ENCODE data around the gene CDC123.
"Not testable (repeated sequence)": the region's sequence is repeated elsewhere in the genome, so short reads cannot be mapped to it uniquely, and the experiment has no call there.

Gene CDC123

GRCh38 chr10:12195603-12196506 lies at the start of gene CDC123, which contains the start of gene NUDT5:
CDC123 (plus strand) TSS chr10:12196188; CDS start chr10:12196246, 58 bp downstream.
NUDT5 (minus strand) TSS chr10:12195891; CDS start chr10:12186291, 9,600 bp downstream.
- DNase-seq: peak; percentile 87
- Mint-ChIP-seq H3K4me1 (peaks cover 64% of the 10 kb centered on the region), H3K9me3 (no peaks in the 10 kb centered on the region), H3K36me3 (ENCODE audit: low read depth) (peaks cover 53% of the 10 kb centered on the region), H3K27me3 (no peaks in the 10 kb centered on the region), H3K4me3 (peak within 1 kb of the TSS; percentile 98), H3K27ac (peak within 1 kb of the TSS; percentile 98)
- peak; percentile 96 for ATAC-seq

- DNase-seq (no peak), ATAC-seq (no peak)
- H3K4me1 Mint-ChIP-seq: no peaks in the 10 kb centered on the region
- no peaks in the 10 kb centered on the region for H3K9me3 Mint-ChIP-seq
- no peak overlapping the region for H3K4me3 Mint-ChIP-seq
- no peak overlapping the region for H3K27ac Mint-ChIP-seq
- peaks cover 23% of the 10 kb centered on the region for H3K36me3 Mint-ChIP-seq (ENCODE audit: low read depth)
- no peaks in the 10 kb centered on the region for H3K27me3 Mint-ChIP-seq
Observed at GRCh38 chr10:12150163-12150562, 45.8 kb upstream of the CDC123 start.

GRCh38 chr10:12154516-12154915 lies 41.5 kb upstream of the CDC123 start:
- Mint-ChIP-seq H3K36me3 (ENCODE audit: low read depth) (peaks cover 26% of the 10 kb centered on the region), H3K4me3 (no peak overlapping the region), H3K4me1 (no peaks in the 10 kb centered on the region), H3K27me3 (no peaks in the 10 kb centered on the region), H3K27ac (no peak overlapping the region), H3K9me3 (no peaks in the 10 kb centered on the region)
- ATAC-seq: no peak
- DNase-seq: no peak

GRCh38 chr10:12156367-12157123 lies 39.4 kb upstream of the CDC123 start:
- no peaks in the 10 kb centered on the region for H3K4me1 Mint-ChIP-seq
- DNase-seq (no peak), ATAC-seq (no peak)
- no peaks in the 10 kb centered on the region for H3K9me3 Mint-ChIP-seq
- H3K27me3 Mint-ChIP-seq: no peaks in the 10 kb centered on the region
- peaks cover 29% of the 10 kb centered on the region for H3K36me3 Mint-ChIP-seq (ENCODE audit: low read depth)
- no peak overlapping the region for H3K27ac Mint-ChIP-seq
- no peak overlapping the region for H3K4me3 Mint-ChIP-seq

GRCh38 chr10:12158111-12158510 lies 37.9 kb upstream of the CDC123 start:
- Mint-ChIP-seq H3K4me3 (no peak overlapping the region), H3K9me3 (no peaks in the 10 kb centered on the region), H3K36me3 (ENCODE audit: low read depth) (peaks cover 31% of the 10 kb centered on the region), H3K4me1 (no peaks in the 10 kb centered on the region), H3K27ac (no peak overlapping the region), H3K27me3 (no peaks in the 10 kb centered on the region)
- DNase-seq (no peak), ATAC-seq (no peak)

GRCh38 chr10:12160664-12161063 lies 35.3 kb upstream of the CDC123 start:
- peaks cover 36% of the 10 kb centered on the region for H3K36me3 Mint-ChIP-seq (ENCODE audit: low read depth)
- H3K27me3 Mint-ChIP-seq: no peaks in the 10 kb centered on the region
- ATAC-seq (no peak), DNase-seq (no peak)
- no peak overlapping the region for H3K4me3 Mint-ChIP-seq
- no peak overlapping the region for H3K27ac Mint-ChIP-seq
- no peaks in the 10 kb centered on the region for H3K4me1 Mint-ChIP-seq
- no peaks in the 10 kb centered on the region for H3K9me3 Mint-ChIP-seq

GRCh38 chr10:12162927-12163326 lies 33.1 kb upstream of the CDC123 start:
- Mint-ChIP-seq H3K27me3 (no peaks in the 10 kb centered on the region), H3K4me1 (no peaks in the 10 kb centered on the region), H3K4me3 (no peak overlapping the region), H3K9me3 (no peaks in the 10 kb centered on the region), H3K36me3 (ENCODE audit: low read depth) (peaks cover 45% of the 10 kb centered on the region), H3K27ac (no peak overlapping the region)
- no peak for DNase-seq
- no peak for ATAC-seq

- H3K27ac Mint-ChIP-seq: no peak overlapping the region
- ATAC-seq (no peak), DNase-seq (no peak)
- H3K4me1 Mint-ChIP-seq: no peaks in the 10 kb centered on the region
- no peaks in the 10 kb centered on the region for H3K27me3 Mint-ChIP-seq
- H3K36me3 Mint-ChIP-seq (ENCODE audit: low read depth): peaks cover 40% of the 10 kb centered on the region
- no peaks in the 10 kb centered on the region for H3K9me3 Mint-ChIP-seq
- no peak overlapping the region for H3K4me3 Mint-ChIP-seq
Observed at GRCh38 chr10:12164085-12164484, 31.9 kb upstream of the CDC123 start.

- H3K27me3 Mint-ChIP-seq: no peaks in the 10 kb centered on the region
- DNase-seq (no peak), ATAC-seq (no peak)
- no peaks in the 10 kb centered on the region for H3K9me3 Mint-ChIP-seq
- H3K27ac Mint-ChIP-seq: peak overlapping the region; percentile 49
- H3K36me3 Mint-ChIP-seq (ENCODE audit: low read depth): peaks cover 48% of the 10 kb centered on the region
- no peaks in the 10 kb centered on the region for H3K4me1 Mint-ChIP-seq
- no peak overlapping the region for H3K4me3 Mint-ChIP-seq
Observed at GRCh38 chr10:12165036-12165435, 31.0 kb upstream of the CDC123 start.

GRCh38 chr10:12165999-12166775 lies 29.8 kb upstream of the CDC123 start:
- DNase-seq (no peak), ATAC-seq (no peak)
- no peaks in the 10 kb centered on the region for H3K9me3 Mint-ChIP-seq
- no peak overlapping the region for H3K27ac Mint-ChIP-seq
- no peaks in the 10 kb centered on the region for H3K4me1 Mint-ChIP-seq
- H3K36me3 Mint-ChIP-seq (ENCODE audit: low read depth): peaks cover 47% of the 10 kb centered on the region
- H3K27me3 Mint-ChIP-seq: no peaks in the 10 kb centered on the region
- no peak overlapping the region for H3K4me3 Mint-ChIP-seq

GRCh38 chr10:12171512-12171911 lies 24.5 kb upstream of the CDC123 start:
- H3K9me3 Mint-ChIP-seq, DNase-seq, H3K27me3 Mint-ChIP-seq, H3K27ac Mint-ChIP-seq, H3K4me3 Mint-ChIP-seq, H3K4me1 Mint-ChIP-seq, ATAC-seq: not testable (repeated sequence)
- H3K36me3 Mint-ChIP-seq (ENCODE audit: low read depth): peaks cover 59% of the 10 kb centered on the region

- Mint-ChIP-seq H3K27me3 (no peaks in the 10 kb centered on the region), H3K9me3 (no peaks in the 10 kb centered on the region), H3K27ac (peak overlapping the region; percentile 72), H3K4me1 (peaks cover 34% of the 10 kb centered on the region), H3K36me3 (ENCODE audit: low read depth) (peaks cover 52% of the 10 kb centered on the region), H3K4me3 (no peak overlapping the region)
- ATAC-seq: peak; percentile 35
- peak; percentile 20 for DNase-seq
Observed at GRCh38 chr10:12177642-12178041, 18.3 kb upstream of the CDC123 start.

- H3K27ac Mint-ChIP-seq: no peak overlapping the region
- H3K36me3 Mint-ChIP-seq (ENCODE audit: low read depth): peaks cover 46% of the 10 kb centered on the region
Observed at GRCh38 chr10:12179606-12180170, 16.3 kb upstream of the CDC123 start.

More at GRCh38 chr10:12179606-12180170, 16.3 kb upstream of the CDC123 start:
- Mint-ChIP-seq H3K27me3 (no peaks in the 10 kb centered on the region), H3K9me3 (no peaks in the 10 kb centered on the region), H3K4me1 (peaks cover 37% of the 10 kb centered on the region), H3K4me3 (no peak overlapping the region)
- no peak for ATAC-seq
- DNase-seq: no peak
